Fibroblast of skin of left quadriceps (primary cell): ENCODE data around the gene NEK3.
"Not testable (repeated sequence)": the region's sequence is repeated elsewhere in the genome, so short reads cannot be mapped to it uniquely, and the experiment has no call there.

ENCODE experiments used
- DNase-seq, 2 experiments: peaks; one replicate each; pipeline ENCODE4 v3.0.0-alpha.2; 2013; ENCODE audit warnings: low read depth in 2 of 2

The NEK3 gene

GRCh38 chr13:52118095-52118494, 41.3 kb downstream of the NEK3 start:
- DNase-seq, result no peak

- DNase-seq, result no peak
Observed at GRCh38 chr13:52112591-52112990, 46.8 kb downstream of the NEK3 start.

- no peak for DNase-seq
Observed at GRCh38 chr13:52109116-52109670, 50.2 kb downstream of the NEK3 start.

DNA sequence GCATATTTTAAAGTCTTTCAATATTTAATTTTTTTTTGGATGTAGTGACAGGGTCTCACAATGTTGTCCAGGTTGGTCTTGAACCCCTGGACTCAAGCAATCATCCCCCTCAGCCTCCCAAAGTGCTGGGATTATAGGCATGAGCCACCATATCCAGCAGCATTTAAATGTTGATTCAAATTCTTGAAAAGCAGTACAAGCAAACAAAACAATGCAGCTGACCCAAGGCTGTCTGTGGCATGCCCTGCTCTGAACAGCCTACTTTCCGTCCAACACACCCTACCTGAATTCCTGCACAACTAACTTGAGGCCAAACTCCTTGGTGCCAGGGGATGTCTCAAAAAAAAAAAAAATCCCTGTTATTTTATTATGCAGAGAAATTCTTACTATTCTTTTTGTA, 53.6 kb downstream of the NEK3 start:
- no peak for DNase-seq

DNA sequence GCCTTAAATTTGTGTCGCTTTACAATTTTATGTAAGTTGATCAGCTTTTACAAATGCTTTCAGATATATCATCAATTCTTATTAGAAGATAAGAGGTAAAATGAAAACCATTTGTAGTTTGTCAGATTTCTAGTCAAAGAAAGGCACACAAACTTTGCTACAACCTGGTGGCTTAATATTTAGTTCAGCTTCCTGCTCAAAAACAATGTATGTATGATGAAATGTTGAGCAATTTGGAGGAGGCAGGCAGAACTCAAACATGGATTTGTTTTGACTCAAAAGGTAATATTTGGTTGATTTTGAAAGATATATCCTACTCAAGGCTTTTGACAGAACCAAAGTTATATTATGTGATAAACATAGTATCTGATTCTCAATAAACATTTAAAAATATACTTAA, 54.8 kb downstream of the NEK3 start:
- DNase-seq, result peak in 1 of 2 experiments; percentile 25

GRCh38 chr13:52103386-52103785, 56.0 kb downstream of the NEK3 start:
- no peak for DNase-seq

DNA sequence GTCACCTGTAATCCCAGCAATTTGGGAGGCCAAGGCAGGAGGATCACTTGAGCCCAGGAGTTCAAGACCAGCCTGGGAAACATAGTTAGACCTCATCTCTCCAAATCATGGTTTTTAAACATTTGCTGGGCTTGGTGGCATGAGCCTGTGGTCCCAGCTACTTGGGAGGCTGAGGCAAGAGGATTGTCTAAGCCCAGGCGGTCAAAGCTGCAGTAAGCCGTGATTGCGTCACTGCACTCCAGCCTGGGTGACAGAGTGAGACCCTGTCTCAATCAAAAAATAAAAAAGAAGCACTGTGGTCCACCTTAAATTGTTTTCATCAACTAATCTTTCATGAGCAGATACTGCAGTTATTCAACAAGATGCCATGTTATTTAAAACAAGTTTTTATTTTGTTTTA, 57.0 kb downstream of the NEK3 start:
- not testable (repeated sequence) for DNase-seq

DNA sequence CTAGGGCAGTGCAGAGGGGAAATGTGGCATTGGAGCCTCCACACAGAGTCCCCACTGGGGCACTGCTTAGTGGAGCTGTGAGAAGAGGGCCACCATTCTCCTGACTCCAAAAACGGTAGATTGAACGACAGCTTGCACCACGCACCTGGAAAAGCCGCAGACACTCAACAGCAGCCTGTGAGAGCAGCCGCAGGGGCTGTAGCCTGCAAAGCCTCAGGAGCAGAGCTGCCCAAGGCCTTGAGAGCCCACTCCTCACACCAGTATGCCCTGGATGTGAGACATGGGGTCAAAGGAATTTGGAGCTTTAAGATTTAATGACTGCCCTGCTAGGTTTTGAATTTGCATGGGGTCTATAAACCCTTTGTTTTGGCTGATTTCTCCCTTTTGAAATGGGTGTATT, 62.2 kb downstream of the NEK3 start:
- no peak for DNase-seq

- no peak for DNase-seq
Observed at GRCh38 chr13:52096748-52097147, 62.6 kb downstream of the NEK3 start.

DNA sequence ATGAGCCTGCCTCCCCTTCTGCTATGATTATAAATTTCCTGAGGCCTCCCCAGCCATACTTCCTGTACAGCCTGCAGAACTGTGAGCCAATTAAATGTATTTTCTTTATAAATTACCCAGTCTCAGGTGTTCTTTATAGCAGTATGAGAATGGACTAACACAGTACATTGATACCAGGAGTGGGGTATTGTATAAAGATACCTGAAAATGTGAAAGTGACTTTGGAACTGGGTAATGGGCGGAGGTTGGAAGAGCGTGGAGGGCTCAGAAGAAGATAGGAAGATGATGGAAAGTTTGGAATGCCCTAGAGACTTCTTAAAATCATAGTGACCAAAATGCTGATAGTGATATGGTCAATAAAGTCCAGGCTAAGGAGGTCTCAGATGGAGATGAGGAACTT, 63.3 kb downstream of the NEK3 start:
- no peak for DNase-seq

GRCh38 chr13:52092087-52092486, 67.3 kb downstream of the NEK3 start:
- DNase-seq, result no peak

DNA sequence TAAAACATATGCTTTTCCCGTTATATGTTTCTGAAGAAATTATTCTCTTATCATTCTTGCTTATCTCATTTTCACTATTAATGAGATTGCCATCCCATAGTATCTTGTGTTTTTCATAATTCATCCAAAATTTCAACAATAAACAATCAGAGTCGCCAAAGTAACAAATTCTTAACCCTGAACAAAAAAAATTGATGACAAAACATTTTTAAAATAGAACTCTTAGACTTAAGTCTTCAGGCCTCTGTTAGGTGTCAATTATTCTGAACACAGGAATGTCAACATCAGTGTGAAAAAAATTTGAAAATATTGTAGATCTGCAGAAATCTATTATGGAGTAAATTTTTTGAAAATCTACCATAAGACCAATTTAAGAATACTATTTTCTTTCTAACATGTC, 67.9 kb downstream of the NEK3 start:
- no peak for DNase-seq

DNA sequence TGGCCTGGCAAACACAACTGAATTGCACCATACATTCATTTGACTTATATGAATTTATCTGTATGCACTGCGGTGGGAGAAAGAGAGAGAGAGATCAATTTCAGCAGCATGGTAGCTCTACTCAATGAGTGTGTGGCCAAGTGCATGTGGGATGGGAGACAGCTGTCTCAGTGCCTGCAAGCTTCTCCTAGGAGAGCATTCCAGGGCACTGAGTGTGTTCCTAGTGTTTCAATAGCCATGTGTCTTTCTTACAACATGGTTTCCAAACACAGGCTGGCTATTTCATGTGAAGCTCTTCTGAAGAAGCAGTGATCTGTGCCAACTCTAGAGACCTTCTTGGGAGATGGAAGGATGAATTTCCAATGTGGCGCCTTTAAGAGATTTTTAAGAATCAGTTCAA, 74.0 kb downstream of the NEK3 start:
- peak; percentile 18 to 24 for DNase-seq

DNA sequence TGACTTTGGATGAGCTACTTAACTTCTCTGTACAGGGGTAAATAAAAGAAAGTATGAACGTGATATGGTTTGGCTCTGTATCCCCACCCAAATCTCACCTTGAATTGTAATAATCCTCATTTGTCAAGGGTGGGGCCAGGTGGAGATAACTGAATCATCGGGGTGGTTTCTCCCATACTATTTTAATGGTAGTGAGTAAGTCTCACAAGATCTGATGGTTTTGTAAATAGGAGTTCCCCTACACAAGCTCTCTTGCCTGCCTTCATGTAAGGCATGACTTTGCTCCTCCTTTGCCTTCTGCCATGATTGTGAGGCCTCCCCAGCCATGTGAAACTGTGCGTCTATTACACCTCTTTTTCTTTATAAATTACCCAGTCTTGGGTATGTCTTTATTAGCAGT, 74.4 kb downstream of the NEK3 start:
- DNase-seq, result not testable (repeated sequence)
